CD4-positive, alpha-beta memory T cell (primary cell): Measurements from ENCODE around the gene RLF. TPM values are rescaled to one million over a fixed set of nuclear protein-coding genes. Genes with fewer than 3 reads are reported as not detected.

Experiments
- CTCF ChIA-PET: fragments of 350-600 bp; sonication (Branson Sonifier 250); formaldehyde crosslinking; loops from one replicate; lab custom pipeline; 2021; ENCODE audit warnings: inconsistent platforms; ENCODE audit not compliant: partially characterized antibody; lab: Charles Lee
- POLR2A ChIA-PET: fragments of 350-600 bp; sonication (Branson Sonifier 250); formaldehyde crosslinking; loops from one replicate; lab custom pipeline; 2021; ENCODE audit not compliant: partially characterized antibody; lab: Charles Lee
- DNase-seq, 5 donors: peaks; one replicate each; pipeline versions ENCODE4 v3.0.0 to v3.0.0-alpha.2; 2020 to 2022; ENCODE audit warnings: mixed read lengths in 1 of 5
- H3K27ac ChIP-seq: one replicate; pipeline ENCODE4 v1.7.0; 2013; ENCODE audit warnings: low read depth, low read length
- H3K27me3 ChIP-seq: 2 replicates; pipeline ENCODE4 v1.7.0; 2013; ENCODE audit warnings: mild to moderate bottlenecking, low read length, moderate library complexity; ENCODE audit not compliant: insufficient read depth
- H3K36me3 ChIP-seq: 2 replicates; pipeline ENCODE4 v1.7.0; 2013; ENCODE audit warnings: mild to moderate bottlenecking, low read length, moderate library complexity; ENCODE audit not compliant: insufficient read depth
- H3K4me1 ChIP-seq: 2 replicates; pipeline ENCODE4 v1.7.0; 2013; ENCODE audit warnings: mild to moderate bottlenecking, low read length, moderate library complexity; ENCODE audit not compliant: insufficient read depth
- H3K4me3 ChIP-seq, 2 donors: one replicate each; pipeline ENCODE4 v1.7.0; 2013; ENCODE audit warnings: low read length in 2 of 2, mild to moderate bottlenecking in 1 of 2
- H3K9me3 ChIP-seq, 2 donors: one replicate each; pipeline ENCODE4 v1.7.0; 2013; ENCODE audit warnings: low read length in 2 of 2, control low read depth in 1 of 2; ENCODE audit not compliant: control insufficient read depth in 1 of 2
- H3K27ac Mint-ChIP-seq, 7 donors: one replicate each; pipeline ENCODE4 v1.8.0; 2020 to 2021; ENCODE audit warnings: mixed read lengths in 7 of 7, mild to moderate bottlenecking in 6 of 7, inconsistent platforms in 3 of 7, moderate library complexity in 3 of 7
- H3K27me3 Mint-ChIP-seq, 2 donors: one replicate each; pipeline ENCODE4 v1.8.0; 2020 to 2021; ENCODE audit warnings: mixed read lengths in 2 of 2
- H3K36me3 Mint-ChIP-seq, 2 donors: one replicate each; pipeline ENCODE4 v1.8.0; 2020 to 2021; ENCODE audit warnings: mixed read lengths in 2 of 2, inconsistent platforms in 1 of 2, mild to moderate bottlenecking in 1 of 2
- H3K4me1 Mint-ChIP-seq, 4 donors: one replicate each; pipeline ENCODE4 v1.8.0; 2020 to 2021; ENCODE audit warnings: mixed read lengths in 4 of 4, mild to moderate bottlenecking in 1 of 4
- H3K4me3 Mint-ChIP-seq, 8 donors: one replicate each; pipeline ENCODE4 v1.8.0; 2020 to 2021; ENCODE audit warnings: mixed read lengths in 8 of 8, mild to moderate bottlenecking in 7 of 8, moderate library complexity in 6 of 8, inconsistent platforms in 3 of 8
- H3K9me3 Mint-ChIP-seq, 8 donors: one replicate each; pipeline ENCODE4 v1.8.0; 2020 to 2021; ENCODE audit warnings: mixed read lengths in 8 of 8, mild to moderate bottlenecking in 5 of 8, inconsistent platforms in 3 of 8, moderate library complexity in 1 of 8
- intact Hi-C: fragments of 100-400 bp; cut with micrococcal nuclease; formaldehyde crosslinking; loops from one replicate; pipeline ENCODE4 v1.15.1; 2023
- polyA plus RNA-seq, 2 donors: library from polyadenylated mRNA; unstranded; fragments of 300-500 nt; fragmentation: Illumina TruSeq; gene quantifications; one replicate each; pipeline ENCODE4 v1.2.3, GENCODE V29; 2021
- total RNA-seq, 2 experiments: library from RNA; stranded (reverse); gene quantifications; one replicate each; pipeline ENCODE4 v1.2.3, GENCODE V29; 2021

Gene RLF
- total and polyA plus RNA-seq, 4 experiments from 2014 or later: 7.6 to 23.4 (median 16.5) TPM

DNA sequence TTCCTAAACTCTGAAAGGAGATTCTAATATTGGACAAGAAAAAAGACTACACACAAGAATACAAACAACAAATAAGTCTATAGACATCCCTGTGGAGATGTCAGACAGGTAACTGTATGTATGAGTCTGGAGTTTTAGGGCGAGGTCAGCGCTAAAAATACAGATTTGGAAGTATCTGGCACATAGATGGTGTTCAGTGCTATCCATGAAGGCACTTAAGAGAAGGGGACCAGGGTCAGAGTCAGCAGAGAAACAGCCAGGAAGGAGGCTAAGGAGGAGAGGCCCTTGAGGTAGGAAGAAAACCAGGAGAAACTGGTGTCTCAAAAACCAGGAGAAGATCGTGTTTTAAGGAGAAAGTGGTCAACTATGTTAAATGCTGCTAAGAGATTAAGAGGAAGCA is 114.9 kb downstream of the RLF start:
- no peak overlapping the region for H3K27ac ChIP-seq
- no peaks in the 10 kb centered on the region for H3K9me3 Mint-ChIP-seq
- DNase-seq: no peak
- H3K36me3 ChIP-seq: peaks cover 20% of the 10 kb centered on the region
- no peak overlapping the region for H3K4me3 Mint-ChIP-seq
- no peaks in the 10 kb centered on the region for H3K4me1 ChIP-seq
- H3K27me3 ChIP-seq: no peaks in the 10 kb centered on the region
- intact Hi-C loops: no loop called here
- ChIA-PET POLR2A (no interaction called here), CTCF (interaction anchor here (0.7 to 0.8 kb wide), 2 partner anchors 9 to 39 kb away, joined by 3 read pairs; no protein-coding TSS in a partner anchor)
- H3K27ac Mint-ChIP-seq: peak overlapping the region in 4 of 7 donors; percentile 2 to 57 (median 14)
- H3K27me3 Mint-ChIP-seq: no peaks in the 10 kb centered on the region
- no peaks in the 10 kb centered on the region for H3K9me3 ChIP-seq
- H3K4me1 Mint-ChIP-seq: peaks cover 0 to 15% (median 8%) of the 10 kb centered on the region in 4 donors
- H3K36me3 Mint-ChIP-seq: peaks cover 36 to 53% of the 10 kb centered on the region in 2 donors
- H3K4me3 ChIP-seq: no peak overlapping the region

DNA sequence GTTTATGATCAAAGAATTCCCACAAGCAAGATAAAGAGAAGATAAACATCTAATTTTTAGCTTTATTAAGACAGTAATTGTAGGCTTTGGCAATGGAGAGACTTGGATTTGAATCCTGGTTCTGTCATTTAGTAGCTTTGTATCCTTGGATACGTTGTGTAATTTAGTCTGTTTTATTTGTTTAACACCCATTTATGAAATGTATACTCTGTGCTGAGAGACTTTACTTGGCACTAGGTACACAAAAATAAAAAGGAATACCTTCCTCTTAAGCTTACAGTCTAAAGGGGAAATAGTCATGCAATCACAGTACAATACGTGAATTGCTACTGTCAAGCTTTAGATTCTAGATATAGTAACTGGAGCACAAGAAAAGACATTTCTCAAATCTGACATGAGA is 120.7 kb downstream of the RLF start:
- ChIA-PET CTCF (interaction anchor here (1.0 to 2.0 kb wide), 6 partner anchors 9 to 203 kb away, joined by 3 to 11 read pairs (median 6); no protein-coding TSS in a partner anchor), POLR2A (no interaction called here)
- peaks cover 0 to 14% (median 5%) of the 10 kb centered on the region in 4 donors for H3K4me1 Mint-ChIP-seq
- no peaks in the 10 kb centered on the region for H3K27me3 ChIP-seq
- no peaks in the 10 kb centered on the region for H3K9me3 Mint-ChIP-seq
- H3K4me3 Mint-ChIP-seq: no peak overlapping the region
- H3K4me1 ChIP-seq: no peaks in the 10 kb centered on the region
- no peak overlapping the region for H3K4me3 ChIP-seq
- peaks cover 20 to 47% of the 10 kb centered on the region in 2 donors for H3K36me3 Mint-ChIP-seq
- peaks cover 10% of the 10 kb centered on the region for H3K36me3 ChIP-seq
- H3K27me3 Mint-ChIP-seq: no peaks in the 10 kb centered on the region
- no peak overlapping the region for H3K27ac Mint-ChIP-seq
- H3K9me3 ChIP-seq: no peaks in the 10 kb centered on the region
- no peak for DNase-seq
- no peak overlapping the region for H3K27ac ChIP-seq
- intact Hi-C loops: no loop called here

Other genes with a start within 250 kb of the RLF start
- under 1 TPM; 0.38 to 0.42 TPM for gene MFSD2A, start 206.2 kb upstream of the RLF start, total RNA-seq
- under 1 TPM; 0.44 to 0.70 TPM for gene MFSD2A, start 206.2 kb upstream of the RLF start, polyA plus RNA-seq
- 100 to 1,000 TPM; 285 to 305 TPM for gene CAP1, start 120.7 kb upstream of the RLF start, total RNA-seq
- 100 to 1,000 TPM; 629 to 725 TPM for gene CAP1, start 120.7 kb upstream of the RLF start, polyA plus RNA-seq
- gene PPT1, start 64.1 kb upstream of the RLF start, total RNA-seq: 10 to 100 TPM; 56.7 to 64.8 TPM
- 100 to 1,000 TPM; 175 to 292 TPM for gene PPT1, start 64.1 kb upstream of the RLF start, polyA plus RNA-seq
- under 1 TPM in 1 of 2 experiments, not detected in 1; 0.47 TPM for gene TMCO2, start 86.5 kb downstream of the RLF start, total RNA-seq
- gene TMCO2, start 86.5 kb downstream of the RLF start, polyA plus RNA-seq: not detected
- 10 to 100 TPM; 19.7 to 21.0 TPM for gene ZMPSTE24, start 96.8 kb downstream of the RLF start, total RNA-seq
- gene ZMPSTE24, start 96.8 kb downstream of the RLF start, polyA plus RNA-seq: 10 to 100 TPM; 27.1 to 44.1 TPM
- 1 to 10 TPM; 2.1 to 2.8 TPM for gene COL9A2, start 155.9 kb downstream of the RLF start, total RNA-seq
- gene COL9A2, start 155.9 kb downstream of the RLF start, polyA plus RNA-seq: under 1 TPM in 1 of 2 donors, not detected in 1; 0.41 TPM
- gene SMAP2, start 212.3 kb downstream of the RLF start, total RNA-seq: 100 to 1,000 TPM; 123 TPM
- 100 to 1,000 TPM; 258 to 358 TPM for gene SMAP2, start 212.3 kb downstream of the RLF start, polyA plus RNA-seq